OCI-LY1 (cell line): Measurements from ENCODE around the gene FCSK.

Experiments used
- EZH2 ChIP-seq: fragments of 200-600 bp; sonication (generic), shearing (Covaris generic); IDR thresholded peaks from 2 replicates; pipeline ENCODE4 v1.8.0; 2017; ENCODE audit warnings: borderline replicate concordance, mixed run types, mild to moderate bottlenecking, antibody characterized with exemption, low read length, moderate library complexity, mixed read lengths
- TF ChIP-seq, protein P1 (sequence below): fragments of 200-600 bp; sonication (generic), shearing (Covaris generic); IDR thresholded peaks from 2 replicates; pipeline ENCODE4 v1.5.1; 2017; ENCODE audit warnings: mild to moderate bottlenecking, antibody characterized with exemption, low read length, moderate library complexity, mixed read lengths

DNA sequence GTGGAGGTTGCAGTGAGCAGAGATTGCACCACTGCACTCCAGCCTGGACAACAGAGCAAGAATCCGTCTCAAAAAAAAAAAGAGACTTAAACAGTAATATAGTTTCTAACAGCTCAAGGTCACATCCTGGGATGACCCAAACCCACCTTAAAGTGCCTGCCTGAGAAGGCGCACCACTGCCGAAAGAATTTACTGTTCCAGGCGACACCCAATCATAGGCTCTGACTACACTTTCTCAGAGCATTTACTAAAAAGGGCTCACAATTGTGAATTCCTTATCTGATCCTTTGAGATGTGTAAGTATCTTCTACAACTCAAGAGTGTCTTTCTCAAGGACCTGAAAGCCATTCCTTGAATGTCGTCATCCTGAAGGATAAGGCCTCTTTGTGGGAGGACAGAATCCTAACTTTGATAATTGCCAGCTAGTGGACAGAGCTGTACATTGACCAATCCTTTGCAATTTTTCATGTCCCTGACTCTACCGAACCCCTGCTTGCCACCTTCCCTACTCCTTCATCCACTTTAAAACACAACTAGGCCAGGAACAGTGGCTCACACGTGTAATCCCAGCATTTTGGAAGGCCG lies 12.9 kb upstream of the FCSK start:
- TF ChIP-seq, protein P1, sequence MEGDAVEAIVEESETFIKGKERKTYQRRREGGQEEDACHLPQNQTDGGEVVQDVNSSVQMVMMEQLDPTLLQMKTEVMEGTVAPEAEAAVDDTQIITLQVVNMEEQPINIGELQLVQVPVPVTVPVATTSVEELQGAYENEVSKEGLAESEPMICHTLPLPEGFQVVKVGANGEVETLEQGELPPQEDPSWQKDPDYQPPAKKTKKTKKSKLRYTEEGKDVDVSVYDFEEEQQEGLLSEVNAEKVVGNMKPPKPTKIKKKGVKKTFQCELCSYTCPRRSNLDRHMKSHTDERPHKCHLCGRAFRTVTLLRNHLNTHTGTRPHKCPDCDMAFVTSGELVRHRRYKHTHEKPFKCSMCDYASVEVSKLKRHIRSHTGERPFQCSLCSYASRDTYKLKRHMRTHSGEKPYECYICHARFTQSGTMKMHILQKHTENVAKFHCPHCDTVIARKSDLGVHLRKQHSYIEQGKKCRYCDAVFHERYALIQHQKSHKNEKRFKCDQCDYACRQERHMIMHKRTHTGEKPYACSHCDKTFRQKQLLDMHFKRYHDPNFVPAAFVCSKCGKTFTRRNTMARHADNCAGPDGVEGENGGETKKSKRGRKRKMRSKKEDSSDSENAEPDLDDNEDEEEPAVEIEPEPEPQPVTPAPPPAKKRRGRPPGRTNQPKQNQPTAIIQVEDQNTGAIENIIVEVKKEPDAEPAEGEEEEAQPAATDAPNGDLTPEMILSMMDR: no peak
- TF ChIP-seq EZH2: no peak
